Effector memory CD4-positive, alpha-beta T cell (primary cell): ENCODE results near the gene USP17L18.
"Not testable (repeated sequence)": the region's sequence is repeated elsewhere in the genome, so short reads cannot be mapped to it uniquely, and the experiment has no call there.

Experiments
- DNase-seq, 3 donors: peaks; one replicate each; pipeline ENCODE4 v3.0.0-alpha.2; 2020
- H3K27ac ChIP-seq: 2 replicates; pipeline ENCODE4 v1.7.0; 2013; ENCODE audit warnings: mild to moderate bottlenecking, low read length, moderate library complexity; ENCODE audit not compliant: insufficient read depth, poor library complexity, severe bottlenecking
- H3K27me3 ChIP-seq: replicated peaks from 2 replicates; pipeline ENCODE4 v1.7.0; 2013; ENCODE audit warnings: mild to moderate bottlenecking, low read length; ENCODE audit not compliant: insufficient read depth, control insufficient read depth, poor library complexity, severe bottlenecking
- H3K36me3 ChIP-seq: 2 replicates; pipeline ENCODE4 v1.7.0; 2013; ENCODE audit warnings: mild to moderate bottlenecking, low read length, moderate library complexity; ENCODE audit not compliant: control insufficient read depth, insufficient read depth
- H3K4me1 ChIP-seq: 2 replicates; pipeline ENCODE4 v1.7.0; 2013; ENCODE audit warnings: low read length, mild to moderate bottlenecking; ENCODE audit not compliant: control insufficient read depth, insufficient read depth, poor library complexity, severe bottlenecking
- H3K4me3 ChIP-seq: 2 replicates; pipeline ENCODE4 v1.7.0; 2013; ENCODE audit warnings: low read length, low read depth, mild to moderate bottlenecking; ENCODE audit not compliant: insufficient read depth, poor library complexity, severe bottlenecking
- H3K9me3 ChIP-seq: 2 replicates; pipeline ENCODE4 v1.7.0; 2013; ENCODE audit warnings: mild to moderate bottlenecking, low read length, moderate library complexity; ENCODE audit not compliant: control insufficient read depth
- total RNA-seq, 3 donors: gene quantifications; one replicate each; lab custom pipeline; 2026; lab: John Stamatoyannopoulos, UW

The USP17L18 gene
- 0 reads per million in 3 donors for total RNA-seq

DNA sequence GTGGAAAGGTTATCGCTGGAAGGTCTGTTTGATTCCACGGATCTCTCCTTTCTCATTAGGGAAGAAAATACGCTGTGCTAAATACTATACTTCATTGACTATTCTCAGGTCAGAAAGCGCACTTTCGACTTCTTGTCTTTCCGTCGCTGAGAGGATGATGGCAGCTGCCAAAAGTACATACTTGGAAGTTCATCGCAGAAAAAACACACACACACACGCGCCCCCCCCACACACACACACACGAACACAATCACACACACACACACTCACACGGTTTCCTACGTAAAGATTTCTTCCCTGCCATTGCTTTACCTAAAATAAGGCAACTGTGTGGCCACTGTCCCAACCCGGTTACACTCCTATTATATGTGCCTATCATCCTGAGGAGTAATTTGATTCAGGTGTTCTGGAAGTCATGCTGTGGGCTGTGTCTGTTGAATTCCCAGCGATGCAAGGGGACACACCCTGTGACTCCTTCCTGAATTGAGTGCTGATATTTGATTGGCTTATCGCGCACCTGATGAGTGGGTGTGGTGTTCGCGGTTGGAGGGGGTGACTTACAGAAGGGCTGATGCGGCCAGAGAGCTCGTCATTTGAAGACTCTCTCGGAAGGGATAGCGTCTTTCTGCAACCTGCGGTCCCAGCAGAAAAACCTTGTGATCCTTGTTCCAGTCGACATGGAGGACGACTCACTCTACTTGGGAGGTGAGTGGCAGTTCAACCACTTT is at the start of gene USP17L18:
Gene USP17L18, plus strand, starts transcription at position 678 of the 728 bp plus-strand sequence. Its CDS starts 0 bp downstream, at position 678.
- DNase-seq, H3K27me3 ChIP-seq, H3K36me3 ChIP-seq, H3K27ac ChIP-seq, H3K4me1 ChIP-seq, H3K4me3 ChIP-seq, H3K9me3 ChIP-seq: not testable (repeated sequence)

GRCh38 chr4:9210357-9210756 is 38.1 kb upstream of the USP17L18 start, which contains the start of gene USP17L10:
USP17L10 (plus strand) TSS chr4:9210657; CDS start chr4:9210657, 0 bp downstream.
- not testable (repeated sequence) for H3K36me3 ChIP-seq, H3K27ac ChIP-seq, H3K27me3 ChIP-seq, H3K9me3 ChIP-seq, H3K4me1 ChIP-seq, H3K4me3 ChIP-seq, DNase-seq

GRCh38 chr4:9214701-9215100 is 33.7 kb upstream of the USP17L18 start:
- H3K36me3 ChIP-seq, H3K27ac ChIP-seq, H3K9me3 ChIP-seq, DNase-seq, H3K27me3 ChIP-seq, H3K4me3 ChIP-seq, H3K4me1 ChIP-seq: not testable (repeated sequence)

- H3K9me3 ChIP-seq, H3K27ac ChIP-seq, H3K27me3 ChIP-seq, H3K4me3 ChIP-seq, H3K36me3 ChIP-seq, DNase-seq, H3K4me1 ChIP-seq: not testable (repeated sequence)
Measured at GRCh38 chr4:9215105-9215504, 33.3 kb upstream of the USP17L18 start, which contains the start of gene USP17L11. USP17L11 (plus strand) TSS chr4:9215405; CDS start chr4:9215405, 0 bp downstream.

DNA sequence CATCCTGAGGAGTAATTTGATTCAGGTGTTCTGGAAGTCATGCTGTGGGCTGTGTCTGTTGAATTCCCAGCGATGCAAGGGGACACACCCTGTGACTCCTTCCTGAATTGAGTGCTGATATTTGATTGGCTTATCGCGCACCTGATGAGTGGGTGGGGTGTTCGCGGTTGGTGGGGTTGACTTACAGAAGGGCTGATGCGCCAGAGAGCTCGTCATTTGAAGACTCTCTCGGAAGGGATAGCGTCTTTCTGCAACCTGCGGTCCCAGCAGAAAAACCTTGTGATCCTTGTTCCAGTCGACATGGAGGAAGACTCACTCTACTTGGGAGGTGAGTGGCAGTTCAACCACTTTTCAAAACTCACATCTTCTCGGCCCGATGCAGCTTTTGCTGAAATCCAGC is 28.6 kb upstream of the USP17L18 start, which contains the start of gene USP17L12:
Gene USP17L12, plus strand, starts transcription at position 301 of the 400 bp plus-strand sequence. Its CDS starts 0 bp downstream, at position 301.
- H3K27me3 ChIP-seq, H3K27ac ChIP-seq, H3K4me1 ChIP-seq, H3K36me3 ChIP-seq, DNase-seq, H3K4me3 ChIP-seq, H3K9me3 ChIP-seq: not testable (repeated sequence)

- not testable (repeated sequence) for DNase-seq, H3K4me1 ChIP-seq, H3K27me3 ChIP-seq, H3K27ac ChIP-seq, H3K9me3 ChIP-seq, H3K4me3 ChIP-seq, H3K36me3 ChIP-seq
Measured at GRCh38 chr4:9224596-9224995, 23.8 kb upstream of the USP17L18 start, which contains the start of gene USP17L13. USP17L13 (plus strand) TSS chr4:9224896; CDS start chr4:9224896, 0 bp downstream.

- H3K36me3 ChIP-seq, H3K4me3 ChIP-seq, DNase-seq: not testable (repeated sequence)
Measured at GRCh38 chr4:9230249-9230648, 18.2 kb upstream of the USP17L18 start.

DNA sequence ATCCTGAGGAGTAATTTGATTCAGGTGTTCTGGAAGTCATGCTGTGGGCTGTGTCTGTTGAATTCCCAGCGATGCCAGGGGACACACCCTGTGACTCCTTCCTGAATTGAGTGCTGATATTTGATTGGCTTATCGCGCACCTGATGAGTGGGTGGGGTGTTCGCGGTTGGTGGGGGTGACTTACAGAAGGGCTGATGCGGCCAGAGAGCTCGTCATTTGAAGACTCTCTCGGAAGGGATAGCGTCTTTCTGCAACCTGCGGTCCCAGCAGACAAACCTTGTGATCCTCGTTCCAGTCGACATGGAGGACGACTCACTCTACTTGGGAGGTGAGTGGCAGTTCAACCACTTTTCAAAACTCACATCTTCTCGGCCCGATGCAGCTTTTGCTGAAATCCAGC is 14.3 kb upstream of the USP17L18 start, which contains the start of gene USP17L15:
Gene USP17L15, plus strand, starts transcription at position 301 of the 400 bp plus-strand sequence. Its CDS starts 0 bp downstream, at position 301.
- H3K4me3 ChIP-seq, H3K27me3 ChIP-seq, H3K9me3 ChIP-seq, DNase-seq, H3K27ac ChIP-seq, H3K36me3 ChIP-seq, H3K4me1 ChIP-seq: not testable (repeated sequence)

More at GRCh38 chr4:9230249-9230648, 18.2 kb upstream of the USP17L18 start:
- not testable (repeated sequence) for H3K27ac ChIP-seq, H3K9me3 ChIP-seq, H3K4me1 ChIP-seq, H3K27me3 ChIP-seq

DNA sequence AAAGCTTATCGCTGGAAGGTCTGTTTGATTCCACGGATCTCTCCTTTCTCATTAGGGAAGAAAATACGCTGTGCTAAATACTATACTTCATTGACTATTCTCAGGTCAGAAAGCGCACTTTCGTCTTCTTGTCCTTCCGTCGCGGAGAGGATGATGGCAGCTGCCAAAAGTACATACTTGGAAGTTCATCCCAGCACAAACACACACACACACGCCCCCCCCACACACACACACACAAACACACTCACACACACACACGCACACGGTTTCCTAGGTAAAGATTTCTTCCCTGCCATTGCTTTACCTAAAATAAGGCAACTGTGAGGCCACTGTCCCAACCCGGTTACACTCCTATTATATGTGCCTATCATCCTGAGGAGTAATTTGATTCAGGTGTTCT is 10.0 kb upstream of the USP17L18 start:
- not testable (repeated sequence) for H3K4me3 ChIP-seq, DNase-seq, H3K36me3 ChIP-seq, H3K27ac ChIP-seq, H3K9me3 ChIP-seq, H3K4me1 ChIP-seq, H3K27me3 ChIP-seq

- not testable (repeated sequence) for H3K27me3 ChIP-seq, H3K4me3 ChIP-seq, H3K27ac ChIP-seq, H3K36me3 ChIP-seq, DNase-seq, H3K9me3 ChIP-seq, H3K4me1 ChIP-seq
Measured at GRCh38 chr4:9243579-9243978, 4.9 kb upstream of the USP17L18 start, which contains the start of gene USP17L17. USP17L17 (plus strand) TSS chr4:9243879; CDS start chr4:9243879, 0 bp downstream.
